ENCODE measurements around the gene GUCA1C. TPM values are rescaled to one million over a fixed set of nuclear protein-coding genes. Genes with fewer than 3 reads are reported as not detected.

GUCA1C gene
- total and polyA plus RNA-seq, 2 of the 13 experiments (the other 11 are each of a cell fraction or from before 2014, with no cell fraction given): not detected

- 8% methylated on average over 3 of the region's 3 CpGs for WGBS (ENCODE audit: low lambda C conversion rate)
- no TSS peak for BruUV-seq (replicated peaks)
- H3K4me1 ChIP-seq (ENCODE audit: insufficient read depth, low read length): no peaks in the 10 kb centered on the region
- H2AFZ ChIP-seq (ENCODE audit: low read length): no peak overlapping the region
- H3K27ac ChIP-seq (ENCODE audit: extremely low read length, insufficient read depth, low read length): no peak overlapping the region
- H3K36me3 ChIP-seq (replicated peaks in 1 of 2; ENCODE audit: control insufficient read depth in 1 of 2, insufficient read depth in 2 of 2, low read length in 2 of 2): no peaks in the 10 kb centered on the region
- H3K9me3 ChIP-seq (ENCODE audit: low read length): no peaks in the 10 kb centered on the region
- no peaks in the 10 kb centered on the region for H4K20me1 ChIP-seq (ENCODE audit: insufficient read depth, low read length)
- H3K4me3 ChIP-seq (replicated peaks in 1 of 3; ENCODE audit: insufficient read depth in 1 of 3, low read depth in 2 of 3, low read length in 3 of 3): no peak overlapping the region
- in situ Hi-C loops (cut with HindIII; ENCODE audit: extremely low pct_ligation_motif_present, low pct_unique_long_range_greater_than_20kb) (no loop called here), intact Hi-C loops (cut with micrococcal nuclease; ENCODE audit: unreplicated experiment) (no loop called here)
- H3K79me2 ChIP-seq (ENCODE audit: insufficient read depth, low read length): no peaks in the 10 kb centered on the region
- ChIA-PET CTCF (ENCODE audit: low intra/inter-chr PET ratio, low total read pairs) (no interaction called here), POLR2A (no interaction called here)
- H3K27me3 ChIP-seq (ENCODE audit: control insufficient read depth in 1 of 2, insufficient read depth in 2 of 2, low read length in 2 of 2): no peaks in the 10 kb centered on the region; a peak in 1 of 5 replicates
- ATAC-seq: no peak
- no peak overlapping the region for H3K9ac ChIP-seq (ENCODE audit: insufficient read depth, low read depth, low read length)
- H3K4me2 ChIP-seq (ENCODE audit: low read depth, low read length): no peak overlapping the region
- DNase-seq (ENCODE audit: low spot score): no peak
- no peak for FAIRE-seq
- TF ChIP-seq SCMH1 (CRISPR knock-in tag; IDR thresholded peaks at IDR 0.05; ENCODE audit: borderline replicate concordance) (no peak), FOSL1 (CRISPR knock-in tag; IDR thresholded peaks at IDR 0.05; ENCODE audit: borderline replicate concordance) (no peak), FOXO1 (CRISPR knock-in tag; IDR thresholded peaks at IDR 0.05) (no peak), GATAD1 (CRISPR knock-in tag; IDR thresholded peaks at IDR 0.05) (no peak), DRAP1 (CRISPR knock-in tag; IDR thresholded peaks at IDR 0.05) (no peak), TCF7L2 (IDR thresholded peaks at IDR 0.05; ENCODE audit: low read depth, low read length) (no peak), ZNF781 (CRISPR knock-in tag; IDR thresholded peaks at IDR 0.05; ENCODE audit: borderline replicate concordance, not compliant biosample characterization) (no peak), NR2F1 (CRISPR knock-in tag; IDR thresholded peaks at IDR 0.05) (no peak), KLF9 (CRISPR knock-in tag; IDR thresholded peaks at IDR 0.05; ENCODE audit: low read depth) (no peak), ZNF331 (CRISPR knock-in tag; IDR thresholded peaks at IDR 0.05) (no peak), ZNF530 (CRISPR knock-in tag; IDR thresholded peaks at IDR 0.05; ENCODE audit: low read depth) (no peak), PRDM4 (CRISPR knock-in tag; IDR thresholded peaks at IDR 0.05; ENCODE audit: borderline replicate concordance) (no peak), ZNF678 (CRISPR knock-in tag; IDR thresholded peaks at IDR 0.05) (no peak)
- TF ChIP-seq, protein P1, sequence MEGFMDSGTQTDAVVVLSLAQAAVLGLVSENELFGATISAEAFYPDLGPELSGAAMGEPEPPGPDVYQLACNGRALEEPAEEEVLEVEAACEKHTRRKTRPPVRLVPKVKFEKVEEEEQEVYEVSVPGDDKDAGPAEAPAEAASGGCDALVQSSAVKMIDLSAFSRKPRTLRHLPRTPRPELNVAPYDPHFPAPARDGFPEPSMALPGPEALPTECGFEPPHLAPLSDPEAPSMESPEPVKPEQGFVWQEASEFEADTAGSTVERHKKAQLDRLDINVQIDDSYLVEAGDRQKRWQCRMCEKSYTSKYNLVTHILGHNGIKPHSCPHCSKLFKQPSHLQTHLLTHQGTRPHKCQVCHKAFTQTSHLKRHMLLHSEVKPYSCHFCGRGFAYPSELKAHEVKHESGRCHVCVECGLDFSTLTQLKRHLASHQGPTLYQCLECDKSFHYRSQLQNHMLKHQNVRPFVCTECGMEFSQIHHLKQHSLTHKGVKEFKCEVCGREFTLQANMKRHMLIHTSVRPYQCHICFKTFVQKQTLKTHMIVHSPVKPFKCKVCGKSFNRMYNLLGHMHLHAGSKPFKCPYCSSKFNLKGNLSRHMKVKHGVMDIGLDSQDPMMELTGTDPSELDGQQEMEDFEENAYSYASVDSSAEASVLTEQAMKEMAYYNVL (CRISPR knock-in tag; IDR thresholded peaks at IDR 0.05; ENCODE audit: borderline replicate concordance): no peak
- TF ChIP-seq, protein P2, sequence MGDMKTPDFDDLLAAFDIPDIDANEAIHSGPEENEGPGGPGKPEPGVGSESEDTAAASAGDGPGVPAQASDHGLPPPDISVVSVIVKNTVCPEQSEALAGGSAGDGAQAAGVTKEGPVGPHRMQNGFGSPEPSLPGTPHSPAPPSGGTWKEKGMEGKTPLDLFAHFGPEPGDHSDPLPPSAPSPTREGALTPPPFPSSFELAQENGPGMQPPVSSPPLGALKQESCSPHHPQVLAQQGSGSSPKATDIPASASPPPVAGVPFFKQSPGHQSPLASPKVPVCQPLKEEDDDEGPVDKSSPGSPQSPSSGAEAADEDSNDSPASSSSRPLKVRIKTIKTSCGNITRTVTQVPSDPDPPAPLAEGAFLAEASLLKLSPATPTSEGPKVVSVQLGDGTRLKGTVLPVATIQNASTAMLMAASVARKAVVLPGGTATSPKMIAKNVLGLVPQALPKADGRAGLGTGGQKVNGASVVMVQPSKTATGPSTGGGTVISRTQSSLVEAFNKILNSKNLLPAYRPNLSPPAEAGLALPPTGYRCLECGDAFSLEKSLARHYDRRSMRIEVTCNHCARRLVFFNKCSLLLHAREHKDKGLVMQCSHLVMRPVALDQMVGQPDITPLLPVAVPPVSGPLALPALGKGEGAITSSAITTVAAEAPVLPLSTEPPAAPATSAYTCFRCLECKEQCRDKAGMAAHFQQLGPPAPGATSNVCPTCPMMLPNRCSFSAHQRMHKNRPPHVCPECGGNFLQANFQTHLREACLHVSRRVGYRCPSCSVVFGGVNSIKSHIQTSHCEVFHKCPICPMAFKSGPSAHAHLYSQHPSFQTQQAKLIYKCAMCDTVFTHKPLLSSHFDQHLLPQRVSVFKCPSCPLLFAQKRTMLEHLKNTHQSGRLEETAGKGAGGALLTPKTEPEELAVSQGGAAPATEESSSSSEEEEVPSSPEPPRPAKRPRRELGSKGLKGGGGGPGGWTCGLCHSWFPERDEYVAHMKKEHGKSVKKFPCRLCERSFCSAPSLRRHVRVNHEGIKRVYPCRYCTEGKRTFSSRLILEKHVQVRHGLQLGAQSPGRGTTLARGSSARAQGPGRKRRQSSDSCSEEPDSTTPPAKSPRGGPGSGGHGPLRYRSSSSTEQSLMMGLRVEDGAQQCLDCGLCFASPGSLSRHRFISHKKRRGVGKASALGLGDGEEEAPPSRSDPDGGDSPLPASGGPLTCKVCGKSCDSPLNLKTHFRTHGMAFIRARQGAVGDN (CRISPR knock-in tag; IDR thresholded peaks at IDR 0.05): no peak
Measured at GRCh38 chr3:108897883-108898282, 55.8 kb downstream of the GUCA1C start.
